HepG2 (cell line): ENCODE results near the gene SGPL1. TPM values are rescaled to one million over a fixed set of nuclear protein-coding genes. Genes with fewer than 3 reads are reported as not detected.

Experiments used
- CEBPZ ChIP-seq: IDR thresholded peaks from 2 replicates; pipeline ENCODE4 v1.6.1; 2012; ENCODE audit warnings: low read length, improper control_type of control experiment
- MEIS1 ChIP-seq: sonication (generic); formaldehyde crosslinking; IDR thresholded peaks from 2 replicates; pipeline ENCODE4 v1.9.0; 2021; ENCODE audit warnings: mild to moderate bottlenecking, missing genetic modification reagents, moderate library complexity, borderline replicate concordance
- POLR2AphosphoS2 ChIP-seq: IDR thresholded peaks from 2 replicates; pipeline ENCODE4 v1.6.1; 2011; ENCODE audit warnings: low read depth, low read length, improper control_type of control experiment
- RAD21 ChIP-seq: fragments of 450-650 bp; formaldehyde crosslinking; IDR thresholded peaks from 2 replicates; pipeline ENCODE4 v1.5.0; 2020; ENCODE audit warnings: mild to moderate bottlenecking
- TAF1 ChIP-seq: sonication (generic); formaldehyde crosslinking; IDR thresholded peaks from 2 replicates; pipeline ENCODE4 v1.4.0; 2020; ENCODE audit warnings: missing genetic modification reagents
- TBX3 ChIP-seq: fragments of 450-650 bp; IDR thresholded peaks from 2 replicates; pipeline ENCODE4 v1.6.1; 2017; ENCODE audit warnings: antibody characterized with exemption, mild to moderate bottlenecking, inconsistent platforms, borderline replicate concordance
- TOPORS ChIP-seq: sonication (generic); formaldehyde crosslinking; IDR thresholded peaks from 2 replicates; pipeline ENCODE4 v1.8.0; 2023; ENCODE audit warnings: mild to moderate bottlenecking, missing genetic modification reagents
- ZBTB40 ChIP-seq, 2 experiments: fragments of 450-650 bp in 1 of 2; sonication (generic) in 1 of 2; formaldehyde crosslinking in 1 of 2; IDR thresholded peaks; 2 replicates each; pipeline versions ENCODE4 v1.6.1 to v1.8.0; 2016 to 2022; ENCODE audit warnings: antibody characterized with exemption in 1 of 2, mild to moderate bottlenecking in 1 of 2, missing genetic modification reagents in 1 of 2
- ZC3H13 ChIP-seq: sonication (generic); formaldehyde crosslinking; IDR thresholded peaks from 2 replicates; pipeline ENCODE4 v1.8.1; 2023; ENCODE audit warnings: mild to moderate bottlenecking, missing genetic modification reagents, moderate library complexity
- polyA plus RNA-seq, 8 experiments: library from polyadenylated mRNA; depleted of rRNA in 3 of 8; stranded (reverse) in 7 of 8; unstranded in 1 of 8; fragments of >200 nt; fragmentation: Illumina TruSeq in 4 of 8; extraction: Trizol in 4 of 8; gene quantifications; 2 replicates each; pipeline versions ENCODE4 v1.2.1 to v1.2.3, GENCODE V29; 2011 to 2016; ENCODE audit warnings: low read depth in 4 of 8, missing spikeins in 1 of 8, mixed read lengths in 1 of 8; ENCODE audit not compliant: insufficient read depth in 1 of 8
- total RNA-seq, 5 experiments: library from RNA; depleted of rRNA; stranded (reverse); fragments of >200 nt; fragmentation: Illumina TruSeq; extraction: Trizol; gene quantifications; 2 replicates each; pipeline ENCODE4 v1.2.3, GENCODE V29; 2016; ENCODE audit warnings: low read depth in 1 of 5
- TF ChIP-seq, protein P1 (sequence below): sonication (generic); formaldehyde crosslinking; IDR thresholded peaks from 2 replicates; pipeline ENCODE4 v1.5.1; 2020; ENCODE audit warnings: missing genetic modification reagents, mild to moderate bottlenecking, borderline replicate concordance
- TF ChIP-seq, protein P2 (sequence below): IDR thresholded peaks from 2 replicates; pipeline ENCODE4 v1.6.1; 2016; ENCODE audit warnings: low read depth, borderline replicate concordance
- TF ChIP-seq, protein P3 (sequence below): sonication (generic); formaldehyde crosslinking; IDR thresholded peaks from 2 replicates; pipeline ENCODE4 v1.8.1; 2023; ENCODE audit warnings: mild to moderate bottlenecking, missing genetic modification reagents, borderline replicate concordance

Gene SGPL1
- total and polyA plus RNA-seq, 2 of the 13 experiments (the other 11 are each of a cell fraction or from before 2014, with no cell fraction given), result 17.6 to 25.0 TPM

DNA sequence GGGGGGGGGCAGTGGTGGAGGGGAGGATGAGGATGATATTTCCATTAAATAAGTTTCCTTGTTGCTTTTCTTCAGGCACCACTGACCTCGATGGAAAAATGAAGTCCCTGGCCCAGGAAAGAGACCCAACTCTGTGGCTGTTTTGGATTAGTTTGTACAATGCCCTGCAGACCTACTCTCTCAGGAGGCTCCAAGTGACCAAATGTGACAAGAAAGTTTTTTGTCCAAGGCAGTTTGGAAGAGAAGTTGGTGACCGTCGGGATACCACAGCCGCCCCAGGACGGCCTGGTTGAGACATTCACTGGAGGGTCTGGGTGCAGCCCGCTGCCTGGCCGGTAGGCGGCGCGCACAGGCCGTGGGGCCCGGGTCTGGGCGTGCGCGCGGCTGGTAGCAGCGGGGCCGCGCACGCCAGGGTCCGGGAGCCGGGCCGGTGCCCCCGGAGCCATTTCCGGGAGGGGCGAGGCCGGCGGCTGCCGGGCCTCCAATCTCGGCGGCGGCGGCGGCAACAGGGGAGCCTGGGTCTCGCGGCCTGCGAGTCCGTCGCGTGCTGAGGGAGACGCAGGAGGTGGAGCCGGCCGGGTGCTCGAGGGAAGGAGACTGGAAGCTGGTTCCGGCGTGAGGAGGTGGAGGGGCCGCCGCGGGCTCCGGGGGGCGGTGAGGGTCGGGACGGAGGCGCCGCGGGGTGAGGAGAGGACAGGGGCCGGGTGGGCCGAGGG is at the start of gene SGPL1 (continued):
- TF ChIP-seq RAD21 (peak; percentile 99), ZBTB40 (IDR thresholded peaks at IDR 0.05) (no peak), ZBTB40 (CRISPR knock-in tag; IDR thresholded peaks at IDR 0.05) (no peak), POLR2AphosphoS2 (no peak), MEIS1 (CRISPR knock-in tag) (no peak), TBX3 (no peak), TOPORS (CRISPR knock-in tag) (no peak), ZC3H13 (0 out of 2 replicates have a peak, but pooled peaks have one; percentile 26), CEBPZ (no peak), TAF1 (peak; percentile 69)
- TF ChIP-seq, protein P1, sequence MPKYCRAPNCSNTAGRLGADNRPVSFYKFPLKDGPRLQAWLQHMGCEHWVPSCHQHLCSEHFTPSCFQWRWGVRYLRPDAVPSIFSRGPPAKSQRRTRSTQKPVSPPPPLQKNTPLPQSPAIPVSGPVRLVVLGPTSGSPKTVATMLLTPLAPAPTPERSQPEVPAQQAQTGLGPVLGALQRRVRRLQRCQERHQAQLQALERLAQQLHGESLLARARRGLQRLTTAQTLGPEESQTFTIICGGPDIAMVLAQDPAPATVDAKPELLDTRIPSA (CRISPR knock-in tag), result no peak
- TF ChIP-seq, protein P2, sequence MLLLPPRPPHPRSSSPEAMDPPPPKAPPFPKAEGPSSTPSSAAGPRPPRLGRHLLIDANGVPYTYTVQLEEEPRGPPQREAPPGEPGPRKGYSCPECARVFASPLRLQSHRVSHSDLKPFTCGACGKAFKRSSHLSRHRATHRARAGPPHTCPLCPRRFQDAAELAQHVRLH, result no peak
- TF ChIP-seq, protein P3, sequence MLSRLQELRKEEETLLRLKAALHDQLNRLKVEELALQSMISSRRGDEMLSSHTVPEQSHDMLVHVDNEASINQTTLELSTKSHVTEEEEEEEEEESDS, result no peak
